ENCODE results near the gene BABAM2. TPM values are rescaled to one million over a fixed set of nuclear protein-coding genes. Genes with fewer than 3 reads are reported as not detected.
A peak's percentile ranks its signal among the peaks of the same experiment; 100 is the strongest.
"Not testable (repeated sequence)": the region's sequence is repeated elsewhere in the genome, so short reads cannot be mapped to it uniquely, and the experiment has no call there.

BABAM2 gene
- total RNA-seq, 1 donor from 2014 or later = 41.0 TPM

- DNase-seq (ENCODE audit: extremely low spot score in 2 of 2) = no peak
- Histone ChIP-seq H3K36me3 (no peaks in the 10 kb centered on the region), H3K4me3 (no peak overlapping the region), H3K27ac (peak overlapping the region; percentile 60), H3K9me3 (no peaks in the 10 kb centered on the region), H3K27me3 (no peaks in the 10 kb centered on the region), H3K4me1 (peaks cover 25% of the 10 kb centered on the region)
- intact Hi-C loops (cut with DNase I) = no loop called here
- no peak for TF ChIP-seq POLR2A (IDR thresholded peaks at IDR 0.05)
- TF ChIP-seq CTCF (IDR thresholded peaks at IDR 0.05) = no peak
- TF ChIP-seq POLR2AphosphoS5 (IDR thresholded peaks at IDR 0.05; ENCODE audit: insufficient read depth in 1 of 2, low read depth in 1 of 2) = no peak
Observed at GRCh38 chr2:27965841-27966240, 75.3 kb downstream of the BABAM2 start.

- H3K4me1 ChIP-seq = peaks cover 24% of the 10 kb centered on the region
- DNase-seq (ENCODE audit: extremely low spot score in 2 of 2) = no peak
- H3K27ac ChIP-seq = peak overlapping the region; percentile 60
- intact Hi-C loops (cut with DNase I) = no loop called here
- no peaks in the 10 kb centered on the region for H3K27me3 ChIP-seq
- no peak for TF ChIP-seq CTCF (IDR thresholded peaks at IDR 0.05)
- TF ChIP-seq POLR2AphosphoS5 (IDR thresholded peaks at IDR 0.05; ENCODE audit: insufficient read depth in 1 of 2, low read depth in 1 of 2) = no peak
- no peak for TF ChIP-seq POLR2A (IDR thresholded peaks at IDR 0.05)
- no peaks in the 10 kb centered on the region for H3K36me3 ChIP-seq
- H3K9me3 ChIP-seq = no peaks in the 10 kb centered on the region
- H3K4me3 ChIP-seq = no peak overlapping the region
Observed at GRCh38 chr2:27966466-27966865, 75.9 kb downstream of the BABAM2 start.

GRCh38 chr2:27967076-27967475 lies 76.5 kb downstream of the BABAM2 start:
- intact Hi-C loops (cut with DNase I) = no loop called here
- no peak for TF ChIP-seq POLR2AphosphoS5 (IDR thresholded peaks at IDR 0.05; ENCODE audit: insufficient read depth in 1 of 2, low read depth in 1 of 2)
- no peak for TF ChIP-seq CTCF (IDR thresholded peaks at IDR 0.05)
- TF ChIP-seq POLR2A (IDR thresholded peaks at IDR 0.05) = no peak

GRCh38 chr2:27968045-27968444 lies 77.5 kb downstream of the BABAM2 start:
- DNase-seq (ENCODE audit: extremely low spot score in 2 of 2); H3K36me3 ChIP-seq; intact Hi-C loops (cut with DNase I); H3K27me3 ChIP-seq; H3K27ac ChIP-seq; H3K9me3 ChIP-seq; H3K4me3 ChIP-seq: not testable (repeated sequence)
- peaks cover 30% of the 10 kb centered on the region for H3K4me1 ChIP-seq

More at GRCh38 chr2:27967076-27967475, 76.5 kb downstream of the BABAM2 start:
- Histone ChIP-seq H3K27me3 (no peaks in the 10 kb centered on the region), H3K36me3 (no peaks in the 10 kb centered on the region), H3K4me1 (peaks cover 30% of the 10 kb centered on the region), H3K9me3 (no peaks in the 10 kb centered on the region), H3K4me3 (no peak overlapping the region), H3K27ac (peak overlapping the region; percentile 60)
- no peak for DNase-seq (ENCODE audit: extremely low spot score in 2 of 2)

- DNase-seq (ENCODE audit: extremely low spot score in 2 of 2); H3K27ac ChIP-seq; H3K36me3 ChIP-seq; intact Hi-C loops (cut with DNase I); H3K27me3 ChIP-seq; H3K9me3 ChIP-seq; H3K4me3 ChIP-seq: not testable (repeated sequence)
- H3K4me1 ChIP-seq = peaks cover 29% of the 10 kb centered on the region
Observed at GRCh38 chr2:27968957-27969356, 78.4 kb downstream of the BABAM2 start.

- TF ChIP-seq CTCF (IDR thresholded peaks at IDR 0.05) = no peak
- no peak for TF ChIP-seq POLR2AphosphoS5 (IDR thresholded peaks at IDR 0.05; ENCODE audit: insufficient read depth in 1 of 2, low read depth in 1 of 2)
- no peak for TF ChIP-seq POLR2A (IDR thresholded peaks at IDR 0.05)
- Histone ChIP-seq H3K36me3 (no peaks in the 10 kb centered on the region), H3K9me3 (no peaks in the 10 kb centered on the region), H3K4me1 (peaks cover 12% of the 10 kb centered on the region), H3K27me3 (no peaks in the 10 kb centered on the region), H3K27ac (no peak overlapping the region), H3K4me3 (no peak overlapping the region)
- intact Hi-C loops (cut with DNase I) = no loop called here
- DNase-seq (ENCODE audit: extremely low spot score in 2 of 2) = no peak
Observed at GRCh38 chr2:27972311-27972710, 81.8 kb downstream of the BABAM2 start.

All from vagina (tissue), 2 donors.